ENCODE data around the gene TANC2.

DNA sequence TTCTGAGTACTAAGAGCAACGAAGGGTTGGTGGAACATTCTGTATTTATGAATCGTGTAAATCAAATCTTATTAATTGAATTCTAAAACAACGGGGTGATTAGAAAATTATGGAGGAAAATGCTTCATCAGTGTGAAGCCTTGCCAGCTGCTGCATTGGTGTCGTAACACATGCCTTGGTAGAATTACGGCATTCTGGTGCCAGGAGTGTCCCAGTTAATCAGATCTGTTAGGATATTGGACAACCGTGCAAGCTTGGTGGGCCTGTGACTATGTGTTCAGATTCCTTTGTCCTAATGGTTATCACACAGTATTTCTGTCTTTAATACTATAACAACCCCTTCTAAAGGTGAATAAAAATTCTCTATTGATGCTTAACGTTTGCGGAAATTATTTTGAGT, 44.2 kb upstream of the TANC2 start:
- TF ChIP-seq POLR2A (IDR thresholded peaks at IDR 0.05) (no peak), POLR2AphosphoS5 (IDR thresholded peaks at IDR 0.05) (no peak)
- TF ChIP-seq, protein P1, sequence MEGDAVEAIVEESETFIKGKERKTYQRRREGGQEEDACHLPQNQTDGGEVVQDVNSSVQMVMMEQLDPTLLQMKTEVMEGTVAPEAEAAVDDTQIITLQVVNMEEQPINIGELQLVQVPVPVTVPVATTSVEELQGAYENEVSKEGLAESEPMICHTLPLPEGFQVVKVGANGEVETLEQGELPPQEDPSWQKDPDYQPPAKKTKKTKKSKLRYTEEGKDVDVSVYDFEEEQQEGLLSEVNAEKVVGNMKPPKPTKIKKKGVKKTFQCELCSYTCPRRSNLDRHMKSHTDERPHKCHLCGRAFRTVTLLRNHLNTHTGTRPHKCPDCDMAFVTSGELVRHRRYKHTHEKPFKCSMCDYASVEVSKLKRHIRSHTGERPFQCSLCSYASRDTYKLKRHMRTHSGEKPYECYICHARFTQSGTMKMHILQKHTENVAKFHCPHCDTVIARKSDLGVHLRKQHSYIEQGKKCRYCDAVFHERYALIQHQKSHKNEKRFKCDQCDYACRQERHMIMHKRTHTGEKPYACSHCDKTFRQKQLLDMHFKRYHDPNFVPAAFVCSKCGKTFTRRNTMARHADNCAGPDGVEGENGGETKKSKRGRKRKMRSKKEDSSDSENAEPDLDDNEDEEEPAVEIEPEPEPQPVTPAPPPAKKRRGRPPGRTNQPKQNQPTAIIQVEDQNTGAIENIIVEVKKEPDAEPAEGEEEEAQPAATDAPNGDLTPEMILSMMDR (IDR thresholded peaks at IDR 0.05): no peak

All from prostate gland (tissue), 2 donors.